Colonic mucosa (tissue), 4 donors: Measurements from ENCODE around the gene MSN. TPM values are rescaled to one million over a fixed set of nuclear protein-coding genes. Genes with fewer than 3 reads are reported as not detected.

Experiments used
- DNase-seq: peaks from one replicate; pipeline ENCODE4 v3.0.0-alpha.2; 2020
- H3K27ac ChIP-seq: fragments of 200-600 bp; one replicate; pipeline ENCODE4 v1.8.0; 2021
- H3K27me3 ChIP-seq: fragments of 200-600 bp; one replicate; pipeline ENCODE4 v1.8.0; 2021
- H3K36me3 ChIP-seq: fragments of 200-600 bp; one replicate; pipeline ENCODE4 v1.8.0; 2021
- H3K4me1 ChIP-seq: fragments of 200-600 bp; one replicate; pipeline ENCODE4 v1.8.0; 2021; ENCODE audit warnings: mild to moderate bottlenecking
- H3K4me3 ChIP-seq: fragments of 200-600 bp; one replicate; pipeline ENCODE4 v1.8.0; 2021
- H3K9ac ChIP-seq, 2 donors: one replicate each; pipeline ENCODE4 v1.7.0; 2013; ENCODE audit warnings: control low read depth in 2 of 2, low read depth in 2 of 2, low read length in 2 of 2
- H3K9me3 ChIP-seq: fragments of 200-600 bp; one replicate; pipeline ENCODE4 v1.8.0; 2021
- CTCF ChIP-seq: fragments of 200-600 bp; IDR thresholded peaks from one replicate; pipeline ENCODE4 v1.8.0; 2022; ENCODE audit warnings: antibody characterized with exemption, mild to moderate bottlenecking
- intact Hi-C: fragments of 100-400 bp; cut with DNase I; formaldehyde crosslinking; loops from one replicate; pipeline ENCODE4 v1.14.1; 2022
- total RNA-seq, 2 donors: library from RNA; stranded (reverse); fragmentation: NEBNext Ultra II Directional in 1 of 2; extraction: Animal tissue kit (Norgen Biotek cat#: 25700) in 1 of 2; gene quantifications; one replicate each; pipeline ENCODE4 v1.2.1, GENCODE V29; 2021
- donor health status: healthy.
- donor health status: DM: no; HTN: no; CAD: no.
- donor health status: DM: no; HTN: no; CAD: no.

MSN gene
- total RNA-seq, 2 donors from 2014 or later = 27.5 to 62.7 TPM

- Histone ChIP-seq H3K9me3 (no peaks in the 10 kb centered on the region), H3K36me3 (no peaks in the 10 kb centered on the region), H3K9ac (no peak overlapping the region), H3K27ac (no peak overlapping the region), H3K27me3 (no peaks in the 10 kb centered on the region), H3K4me1 (no peaks in the 10 kb centered on the region), H3K4me3 (no peak overlapping the region)
- intact Hi-C loops = no loop called here
- DNase-seq = no peak
- no peak for TF ChIP-seq CTCF
Observed at GRCh38 chrX:65741823-65742222, 74.4 kb downstream of the MSN start.

GRCh38 chrX:65744965-65745364, 77.5 kb downstream of the MSN start:
- Histone ChIP-seq H3K9ac (no peak overlapping the region), H3K36me3 (no peaks in the 10 kb centered on the region), H3K9me3 (no peaks in the 10 kb centered on the region), H3K4me1 (no peaks in the 10 kb centered on the region), H3K4me3 (no peak overlapping the region), H3K27ac (no peak overlapping the region), H3K27me3 (no peaks in the 10 kb centered on the region)
- TF ChIP-seq CTCF = no peak
- intact Hi-C loops = loop anchor here (5.0 kb wide), 1 partner anchor 237 kb away; no protein-coding TSS in a partner anchor
- DNase-seq = no peak

- Histone ChIP-seq H3K27ac (no peak overlapping the region), H3K9ac (no peak overlapping the region), H3K27me3 (no peaks in the 10 kb centered on the region), H3K4me3 (no peak overlapping the region), H3K9me3 (no peaks in the 10 kb centered on the region), H3K36me3 (no peaks in the 10 kb centered on the region), H3K4me1 (no peaks in the 10 kb centered on the region)
- no peak for TF ChIP-seq CTCF
- DNase-seq = no peak
- intact Hi-C loops = loop anchor here (5.0 kb wide), 1 partner anchor 237 kb away; no protein-coding TSS in a partner anchor
Observed at GRCh38 chrX:65745427-65745826, 78.0 kb downstream of the MSN start.

- Histone ChIP-seq H3K36me3 (no peaks in the 10 kb centered on the region), H3K9ac (no peak overlapping the region), H3K4me3 (no peak overlapping the region), H3K9me3 (no peaks in the 10 kb centered on the region), H3K27ac (no peak overlapping the region), H3K27me3 (no peaks in the 10 kb centered on the region), H3K4me1 (no peaks in the 10 kb centered on the region)
- no peak for TF ChIP-seq CTCF
- intact Hi-C loops = loop anchor here (5.0 kb wide), 1 partner anchor 236 kb away; no protein-coding TSS in a partner anchor
- no peak for DNase-seq
Observed at GRCh38 chrX:65745992-65746391, 78.5 kb downstream of the MSN start.

- TF ChIP-seq CTCF = no peak
- intact Hi-C loops = no loop called here
- Histone ChIP-seq H3K4me3 (no peak overlapping the region), H3K36me3 (no peaks in the 10 kb centered on the region), H3K4me1 (no peaks in the 10 kb centered on the region), H3K9ac (no peak overlapping the region), H3K27ac (no peak overlapping the region), H3K27me3 (no peaks in the 10 kb centered on the region), H3K9me3 (no peaks in the 10 kb centered on the region)
- DNase-seq = no peak
Observed at GRCh38 chrX:65750674-65751469, 83.4 kb downstream of the MSN start.
